NCI-H1105 (cell line): ENCODE data around the gene GPSM3.
"Not testable (repeated sequence)": the region's sequence is repeated elsewhere in the genome, so short reads cannot be mapped to it uniquely, and the experiment has no call there.

Experiments
- DNase-seq: peaks from one replicate; lab custom pipeline; 2025; lab: John Stamatoyannopoulos, UW

The GPSM3 gene

GRCh38 chr6:32192608-32193039, at the start of gene GPSM3:
Gene GPSM3 (minus strand): TSS chr6:32192643. CDS start chr6:32192513, 130 bp downstream.
- DNase-seq = no peak

GRCh38 chr6:32240686-32241085, 48.2 kb upstream of the GPSM3 start:
- DNase-seq = no peak

GRCh38 chr6:32239462-32239861, 47.0 kb upstream of the GPSM3 start:
- no peak for DNase-seq

GRCh38 chr6:32234934-32235333, 42.5 kb upstream of the GPSM3 start:
- DNase-seq = no peak

- no peak for DNase-seq
Observed at GRCh38 chr6:32226434-32226833, 34.0 kb upstream of the GPSM3 start.

GRCh38 chr6:32224696-32225095, 32.3 kb upstream of the GPSM3 start:
- no peak for DNase-seq

GRCh38 chr6:32223258-32224235, 31.1 kb upstream of the GPSM3 start, which contains the start of gene NOTCH4:
Gene NOTCH4 (minus strand): TSS chr6:32224067. CDS start chr6:32223928, 139 bp downstream.
- no peak for DNase-seq

GRCh38 chr6:32222333-32223230, 30.1 kb upstream of the GPSM3 start:
- DNase-seq = no peak

GRCh38 chr6:32220021-32220420, 27.6 kb upstream of the GPSM3 start:
- DNase-seq = no peak

GRCh38 chr6:32218167-32218566, 25.7 kb upstream of the GPSM3 start:
- no peak for DNase-seq

- no peak for DNase-seq
Observed at GRCh38 chr6:32216998-32217397, 24.6 kb upstream of the GPSM3 start.

- DNase-seq = no peak
Observed at GRCh38 chr6:32216285-32216684, 23.8 kb upstream of the GPSM3 start.

GRCh38 chr6:32215617-32216016, 23.2 kb upstream of the GPSM3 start:
- no peak for DNase-seq

GRCh38 chr6:32214126-32214525, 21.7 kb upstream of the GPSM3 start:
- DNase-seq = no peak

GRCh38 chr6:32213649-32214048, 21.2 kb upstream of the GPSM3 start:
- DNase-seq = no peak

GRCh38 chr6:32212076-32212760, 19.8 kb upstream of the GPSM3 start:
- no peak for DNase-seq

- DNase-seq = not testable (repeated sequence)
Observed at GRCh38 chr6:32211432-32211831, 19.0 kb upstream of the GPSM3 start.

GRCh38 chr6:32210191-32210601, 17.8 kb upstream of the GPSM3 start:
- no peak for DNase-seq

- no peak for DNase-seq
Observed at GRCh38 chr6:32208996-32209395, 16.6 kb upstream of the GPSM3 start.

- no peak for DNase-seq
Observed at GRCh38 chr6:32204268-32204715, 11.8 kb upstream of the GPSM3 start.

GRCh38 chr6:32203426-32204267, 11.2 kb upstream of the GPSM3 start:
- no peak for DNase-seq
